Activated CD4-positive, CD25-positive, alpha-beta regulatory T cell treated with anti-CD3 and anti-CD28 coated beads, Interleukin-2, amount 50 U/mL, for 16 hours (primary cell): ENCODE data around the gene MYO18A.

Source experiments
- DNase-seq: peaks from one replicate; pipeline ENCODE4 v3.0.0-alpha.2; 2020; ENCODE audit warnings: low read depth, low spot score

The MYO18A gene

DNA sequence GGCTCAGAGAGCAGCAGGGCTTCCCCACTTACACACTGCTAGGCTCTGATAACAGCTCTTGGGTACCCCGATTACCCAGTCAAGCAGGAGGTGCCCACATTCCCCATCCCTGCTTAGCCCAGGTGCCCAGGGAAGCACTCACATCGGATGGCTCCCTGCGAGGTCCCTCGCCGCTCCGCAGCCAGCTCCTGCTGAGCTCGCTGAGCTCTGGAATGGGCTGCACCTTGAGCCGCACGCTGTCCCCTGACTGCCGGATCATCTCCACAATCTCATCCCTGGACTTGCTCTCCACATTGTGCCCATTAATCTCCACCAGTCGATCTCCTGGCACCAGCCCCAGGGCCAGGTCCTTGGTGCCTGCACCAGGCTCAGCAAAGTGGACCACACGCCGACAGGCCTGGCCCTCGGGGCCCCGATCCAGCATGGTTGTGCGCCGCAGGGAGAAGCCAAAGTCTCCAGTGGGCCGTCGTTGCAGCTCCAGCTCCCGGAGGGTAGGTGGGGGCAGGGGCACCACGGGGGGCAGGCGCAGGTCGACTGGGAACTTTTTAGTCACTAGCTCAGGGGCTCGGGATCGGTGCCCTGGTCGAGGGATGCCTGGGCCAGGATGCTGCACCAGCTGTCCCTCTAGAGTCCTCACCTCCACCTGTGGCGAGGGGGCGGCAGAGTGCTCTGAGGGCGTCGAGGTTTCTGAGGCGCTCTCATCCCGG, 14.2 kb downstream of the MYO18A start:
- no peak for DNase-seq

DNA sequence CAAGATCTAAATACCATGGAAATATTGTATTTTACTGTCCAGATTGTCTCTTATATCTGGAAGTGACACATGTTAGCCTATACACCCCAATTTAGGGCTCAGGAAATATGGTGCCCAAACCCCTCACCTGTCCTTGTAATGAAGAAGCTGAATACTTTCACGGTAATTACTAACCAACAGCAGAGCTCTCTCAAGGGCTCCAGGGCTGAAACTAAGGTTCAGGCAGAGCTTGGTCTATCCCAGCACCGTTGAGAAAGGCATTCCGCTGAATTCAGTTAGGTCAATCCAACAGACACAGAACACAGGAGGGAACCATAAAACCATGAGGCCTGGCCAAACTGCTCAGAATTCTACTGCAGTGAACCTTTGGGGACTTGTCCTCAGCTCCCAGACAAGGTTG, 14.9 kb downstream of the MYO18A start:
- no peak for DNase-seq

DNA sequence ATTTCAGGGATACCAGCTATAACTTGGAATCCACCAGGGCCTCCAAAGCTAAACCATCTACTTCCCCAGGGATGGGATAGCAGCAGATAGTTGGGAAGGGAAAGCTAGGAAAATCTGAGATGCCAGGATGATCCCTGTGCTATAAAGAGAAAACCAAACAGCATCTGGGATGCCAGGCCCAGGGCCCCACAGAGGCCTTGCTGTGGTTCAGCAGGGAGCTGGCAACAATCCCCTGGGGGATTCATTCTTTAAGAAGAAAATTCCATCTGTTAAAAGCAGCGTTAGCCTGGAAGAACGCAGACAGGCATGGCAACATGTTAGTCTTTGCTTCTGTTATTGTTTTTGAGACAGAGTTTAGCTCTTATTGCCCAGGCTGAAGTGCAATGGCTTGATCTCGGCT, 16.6 kb downstream of the MYO18A start:
- DNase-seq: no peak

DNA sequence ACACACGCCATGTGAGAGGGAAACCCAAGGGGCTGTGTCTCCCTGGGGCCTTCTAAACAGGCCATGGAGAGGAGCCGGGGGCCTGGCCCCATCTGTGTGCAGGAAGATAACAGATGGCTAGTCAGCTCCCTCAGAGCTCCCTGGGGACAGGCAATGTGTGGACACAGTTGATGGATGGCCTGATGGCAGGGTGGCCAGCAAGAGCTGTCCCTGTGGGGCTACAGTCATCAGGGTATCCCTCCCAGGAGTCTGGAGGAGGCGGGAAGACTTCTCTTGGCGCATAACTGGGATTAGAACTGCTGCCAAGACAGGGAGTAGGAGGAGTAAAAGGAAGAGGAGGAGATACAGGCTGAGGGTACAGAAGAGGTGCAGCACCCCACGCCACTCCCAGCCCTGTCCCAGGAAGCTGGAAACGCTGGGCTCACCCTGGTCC, 17.3 kb downstream of the MYO18A start:
- no peak for DNase-seq

DNA sequence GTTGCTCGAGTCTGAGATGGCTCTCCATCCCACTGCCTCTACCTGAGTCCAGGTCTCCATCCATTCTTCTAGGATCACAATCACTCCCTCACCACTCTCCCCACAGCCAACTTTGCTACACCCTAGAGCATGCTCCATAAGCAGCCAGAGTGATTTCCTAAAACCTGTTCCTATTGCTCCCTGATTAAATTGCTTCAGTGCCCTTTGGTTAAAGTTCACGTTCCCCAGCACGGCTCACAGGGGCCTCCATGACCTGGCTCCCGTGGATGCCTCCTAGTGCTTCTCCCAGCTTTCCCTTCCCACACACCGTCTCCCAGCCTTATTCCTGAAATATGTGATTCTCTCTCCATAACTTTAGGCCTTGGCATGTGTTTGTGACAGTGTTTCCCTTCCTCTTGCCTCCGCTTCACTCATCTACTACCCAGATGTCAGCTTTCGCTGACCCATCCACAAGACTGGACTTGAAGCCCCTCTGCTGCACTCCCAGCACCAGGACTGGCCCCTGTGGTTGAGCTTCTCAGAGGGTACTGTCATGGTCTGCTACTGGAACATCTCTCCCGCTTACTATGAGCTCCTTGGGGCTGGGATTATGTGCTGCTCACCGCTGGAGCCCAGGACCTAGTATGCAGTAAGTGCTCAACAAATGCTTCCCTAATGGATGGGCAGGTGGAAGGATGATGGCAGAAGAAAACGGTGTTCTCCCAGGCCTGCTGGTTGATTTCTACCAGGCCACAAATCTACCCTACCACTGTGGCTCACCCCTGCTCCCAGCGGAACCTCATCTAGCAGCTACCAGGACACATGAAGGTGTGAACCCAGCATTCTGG, 17.9 kb downstream of the MYO18A start:
- no peak for DNase-seq

DNA sequence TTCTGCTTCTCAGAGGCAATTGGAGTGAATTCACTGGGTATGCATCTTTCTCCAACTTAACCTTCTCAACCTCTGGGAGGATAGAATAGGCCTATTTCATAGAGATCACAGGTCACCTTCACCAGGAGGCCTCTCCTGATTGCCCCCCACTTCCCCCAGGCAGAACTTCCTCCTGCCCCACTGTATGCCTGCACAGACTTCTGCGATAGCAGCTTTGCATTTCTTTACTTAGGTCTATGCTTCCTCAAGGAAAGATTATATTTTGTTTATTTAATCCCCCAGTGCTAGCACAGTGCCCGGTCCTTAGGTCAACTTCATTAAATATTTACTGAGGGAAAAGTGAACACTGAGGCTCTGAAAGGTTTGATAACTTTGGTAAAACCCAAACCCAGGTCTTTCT, 19.9 kb downstream of the MYO18A start:
- no peak for DNase-seq

DNA sequence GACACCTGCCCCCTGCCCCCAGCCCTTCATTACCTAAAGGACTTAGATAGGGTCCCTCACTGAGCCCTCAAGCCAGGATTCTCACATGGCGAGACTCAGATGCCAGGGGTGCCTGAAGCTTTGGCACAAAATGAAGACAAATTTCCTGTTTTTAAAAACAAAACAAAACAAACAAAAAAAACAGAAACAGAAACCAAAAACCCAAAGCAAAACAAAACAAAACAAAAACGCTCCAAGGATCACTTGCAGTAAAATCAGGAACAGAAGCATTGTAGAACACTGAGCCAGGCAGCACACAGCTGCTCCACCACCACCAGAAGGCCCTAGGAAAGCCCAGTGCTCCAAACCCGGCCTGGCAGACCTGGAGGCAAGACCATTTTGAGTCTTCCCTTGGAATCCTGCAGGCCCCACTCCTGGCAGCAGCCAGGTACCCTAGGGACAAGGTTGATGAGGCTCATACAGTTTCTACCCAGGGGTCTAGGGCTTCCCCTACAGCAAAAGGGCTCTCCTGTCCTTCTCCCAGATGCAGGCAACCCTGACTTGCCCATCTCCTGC, 20.8 kb downstream of the MYO18A start:
- DNase-seq: no peak

DNA sequence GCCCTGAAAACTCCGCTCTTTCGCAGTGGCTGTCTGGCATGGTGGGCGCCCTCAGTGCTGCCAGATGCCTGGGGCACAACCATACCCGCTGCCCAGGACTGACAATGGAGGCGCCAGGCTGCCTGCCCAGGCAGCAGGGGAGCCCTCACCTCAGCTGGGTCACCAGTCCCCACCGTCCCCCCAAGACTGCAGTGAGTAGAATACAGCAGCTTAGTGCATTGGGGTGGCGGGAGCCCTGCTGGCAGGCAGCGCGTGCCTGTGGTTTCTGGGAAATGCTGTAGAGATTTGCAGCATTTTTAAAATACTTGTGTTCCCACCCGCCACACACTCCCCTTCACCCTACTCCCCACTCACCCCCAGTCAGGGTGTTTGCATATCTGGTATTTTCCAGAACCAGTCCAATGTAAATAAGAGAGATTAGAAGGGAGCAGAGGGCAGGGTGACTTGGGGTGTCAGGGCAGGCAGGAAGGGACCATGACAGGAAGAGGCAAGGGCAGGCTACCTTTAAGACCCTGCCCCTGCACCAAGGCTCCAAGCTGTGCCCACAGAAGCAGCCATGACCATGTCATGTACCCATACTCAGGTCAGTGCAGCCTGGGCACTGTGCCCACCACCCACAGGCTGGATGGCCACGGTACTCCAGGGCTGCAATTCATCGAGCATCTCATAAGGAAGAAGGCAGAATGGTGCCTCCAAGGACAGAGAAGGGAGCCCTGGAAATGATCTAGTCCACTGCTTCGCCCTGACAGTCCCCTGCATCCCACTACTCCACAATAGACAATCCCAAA, 21.5 kb downstream of the MYO18A start:
- no peak for DNase-seq

DNA sequence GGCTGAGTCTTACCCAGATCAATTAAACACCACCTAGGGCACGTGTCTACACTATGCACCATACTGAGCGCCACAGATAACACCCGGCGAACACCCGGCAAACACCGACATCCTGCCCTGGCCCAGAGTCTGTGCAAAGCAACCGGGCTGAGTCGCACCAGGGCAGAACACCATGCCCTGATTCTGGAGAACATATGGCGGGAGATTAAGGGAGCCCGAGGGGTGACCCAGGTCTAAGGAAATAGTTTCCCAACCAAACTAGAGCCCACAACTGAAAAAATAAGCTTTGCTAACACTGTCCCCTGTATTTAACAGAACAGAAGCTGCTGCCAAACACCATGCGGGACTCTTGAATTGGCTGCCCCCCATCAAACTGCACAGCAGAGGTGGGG, 22.1 kb downstream of the MYO18A start:
- DNase-seq: no peak

DNA sequence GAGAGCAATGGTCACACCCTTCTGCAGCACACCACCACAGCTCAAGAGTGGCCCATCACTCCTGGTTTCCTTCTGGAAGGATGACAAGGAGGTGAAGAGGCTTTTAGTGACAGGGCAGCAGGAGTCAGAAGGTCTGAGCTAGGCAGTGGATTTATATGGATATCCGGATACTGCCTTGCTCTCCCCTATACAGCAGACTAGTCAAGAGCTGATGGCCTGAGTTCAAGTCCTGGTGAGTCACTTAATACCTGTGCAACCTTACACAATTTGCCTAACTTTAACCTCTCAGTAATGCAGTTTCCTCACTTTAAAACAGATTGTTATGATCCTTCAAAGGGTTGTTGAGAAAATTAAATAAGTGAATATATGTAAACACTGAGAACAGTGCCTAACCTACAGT, 22.9 kb downstream of the MYO18A start:
- no peak for DNase-seq

DNA sequence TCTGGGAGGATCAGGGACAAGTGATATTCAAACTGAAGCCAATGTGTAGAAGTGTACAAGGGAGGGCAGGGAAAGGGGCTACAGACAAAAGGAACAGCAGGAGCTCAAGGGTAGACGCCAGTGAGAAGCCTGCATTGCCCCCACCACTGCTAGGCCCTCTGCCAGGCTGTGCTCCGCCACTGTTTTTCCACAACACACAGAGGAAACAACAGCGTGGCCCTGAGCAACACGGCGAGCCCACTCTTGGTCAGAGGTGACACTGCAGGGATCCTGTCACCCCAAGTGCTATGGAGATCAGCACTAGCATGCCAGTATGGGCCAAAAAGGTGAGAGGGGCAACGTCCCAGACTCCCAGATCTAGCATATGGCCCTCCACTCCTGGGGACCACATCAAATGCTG, 23.4 kb downstream of the MYO18A start:
- no peak for DNase-seq

DNA sequence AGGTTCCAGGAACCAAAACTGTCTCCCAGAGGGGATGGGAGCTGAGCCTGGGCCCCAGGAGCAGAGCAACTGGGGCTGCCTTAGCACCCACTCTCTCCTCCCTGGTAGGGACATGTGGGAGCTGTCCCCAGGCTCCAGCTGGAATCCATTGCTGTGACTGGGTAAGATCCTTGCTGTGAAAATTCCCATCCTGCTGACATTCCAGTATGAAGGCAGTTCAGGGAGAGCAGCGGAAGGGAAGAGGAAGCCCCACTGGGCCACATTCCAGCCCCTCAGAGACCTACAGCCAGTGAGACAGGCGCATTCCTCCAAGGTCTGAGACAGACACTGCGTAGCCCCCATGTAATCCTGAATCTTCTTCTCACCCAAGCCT, 24.2 kb downstream of the MYO18A start:
- no peak for DNase-seq

DNA sequence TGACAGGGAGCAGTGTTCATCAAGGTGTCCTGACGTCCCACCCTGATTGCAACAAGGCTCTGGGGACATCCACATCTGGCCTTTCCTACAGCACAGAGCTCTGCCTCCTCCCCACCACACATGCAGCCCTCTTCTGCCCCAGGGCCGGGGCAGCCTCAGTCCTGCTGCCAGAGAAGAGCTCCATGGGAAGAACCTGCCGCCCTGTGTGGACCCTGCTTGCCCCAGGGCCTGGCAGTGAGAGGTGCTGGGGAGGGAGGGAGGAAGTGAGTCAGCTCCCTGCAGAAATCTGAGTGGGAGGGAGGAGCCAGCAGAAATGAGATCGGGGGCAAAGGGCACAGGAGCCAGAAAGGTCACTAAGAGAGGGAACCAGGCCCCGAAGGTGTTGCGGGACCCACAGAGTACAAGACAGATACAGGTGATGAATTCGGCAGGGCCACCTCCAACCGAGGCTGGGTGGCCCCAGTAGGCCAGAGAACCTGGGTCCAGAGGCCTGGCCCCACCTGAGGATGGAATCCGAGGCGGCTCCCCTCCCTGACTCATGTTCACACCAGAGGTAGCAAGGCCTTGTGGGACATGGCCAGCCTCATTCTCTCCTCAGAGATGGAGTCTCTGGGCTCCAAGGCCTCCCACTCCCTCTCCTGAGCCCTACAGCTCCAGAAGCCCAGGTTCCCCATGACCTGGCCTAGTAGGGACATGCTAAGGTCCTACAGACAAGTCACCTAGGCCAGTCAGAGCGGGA, 24.8 kb downstream of the MYO18A start:
- DNase-seq: no peak

DNA sequence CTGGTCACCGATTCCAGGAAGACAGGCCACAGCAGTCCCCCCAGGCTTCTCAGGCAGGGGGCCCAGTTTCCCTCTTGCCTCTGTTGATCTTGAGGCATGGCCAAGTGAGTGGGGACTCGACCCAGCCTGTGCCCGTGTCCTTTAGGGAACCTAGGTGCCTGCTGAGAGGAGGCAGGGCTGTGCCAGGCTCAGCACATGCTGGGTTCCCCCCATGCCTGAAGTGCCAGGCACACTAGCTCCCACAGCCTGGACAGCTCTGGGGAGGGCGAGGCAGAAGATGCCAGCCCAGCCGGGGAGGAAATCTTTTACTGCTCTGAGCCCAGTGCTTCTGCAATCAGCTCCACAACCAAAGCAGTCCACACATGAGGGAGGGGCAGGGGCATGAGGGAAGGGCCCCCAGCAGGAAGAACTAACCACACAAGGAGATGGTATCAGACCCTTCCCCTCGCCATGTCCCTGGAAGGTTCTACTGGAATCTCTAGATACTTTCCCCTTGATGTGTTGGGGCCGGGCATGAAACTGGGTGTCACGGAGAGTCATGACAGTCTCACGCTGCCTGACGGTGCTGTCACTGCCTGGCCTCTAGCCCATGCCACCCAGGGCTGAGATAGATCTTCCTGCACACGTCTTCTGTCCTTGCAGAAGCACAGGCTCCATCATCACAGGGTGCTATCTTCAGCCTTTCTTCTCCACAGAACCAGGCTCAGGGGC, 25.5 kb downstream of the MYO18A start:
- DNase-seq: no peak

DNA sequence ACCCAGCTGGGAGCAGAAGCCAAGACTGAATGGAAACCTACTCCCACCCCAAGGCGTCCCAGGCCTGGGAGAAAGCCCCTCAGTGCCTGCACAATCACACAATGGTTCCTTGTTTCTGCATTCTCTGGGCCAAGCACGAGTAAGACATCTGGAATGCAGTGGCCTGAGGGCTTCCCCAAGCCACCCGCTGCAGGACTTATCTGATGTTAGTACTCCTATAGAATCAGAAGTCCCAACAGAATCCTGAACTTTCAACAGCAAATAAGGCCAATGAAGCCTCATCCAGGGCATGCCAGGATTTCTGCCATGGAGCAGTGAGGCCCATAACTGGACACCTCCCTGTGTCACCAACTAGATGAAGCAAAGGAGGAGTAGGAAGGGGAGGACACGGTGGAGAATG, 28.6 kb downstream of the MYO18A start:
- DNase-seq: no peak

DNA sequence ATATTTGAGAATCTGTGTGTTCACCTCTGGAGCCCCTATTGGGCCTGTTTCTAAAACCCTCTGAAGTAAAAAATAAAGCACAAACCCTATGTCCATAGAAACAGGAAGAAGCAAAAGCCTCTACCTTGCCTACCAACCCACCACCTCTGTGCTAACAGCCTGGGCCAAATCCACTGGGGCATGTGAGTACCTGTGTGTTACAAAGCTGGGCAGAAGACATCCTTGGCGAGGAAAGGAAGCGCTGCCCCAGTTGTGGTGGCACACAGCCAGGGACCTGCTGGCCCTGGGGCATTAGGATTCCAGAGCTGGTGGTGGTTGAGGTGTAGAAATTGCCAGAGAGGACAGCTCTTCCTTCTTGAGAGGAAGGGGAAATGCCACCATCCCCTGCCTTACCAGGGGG, 30.0 kb downstream of the MYO18A start:
- no peak for DNase-seq

DNA sequence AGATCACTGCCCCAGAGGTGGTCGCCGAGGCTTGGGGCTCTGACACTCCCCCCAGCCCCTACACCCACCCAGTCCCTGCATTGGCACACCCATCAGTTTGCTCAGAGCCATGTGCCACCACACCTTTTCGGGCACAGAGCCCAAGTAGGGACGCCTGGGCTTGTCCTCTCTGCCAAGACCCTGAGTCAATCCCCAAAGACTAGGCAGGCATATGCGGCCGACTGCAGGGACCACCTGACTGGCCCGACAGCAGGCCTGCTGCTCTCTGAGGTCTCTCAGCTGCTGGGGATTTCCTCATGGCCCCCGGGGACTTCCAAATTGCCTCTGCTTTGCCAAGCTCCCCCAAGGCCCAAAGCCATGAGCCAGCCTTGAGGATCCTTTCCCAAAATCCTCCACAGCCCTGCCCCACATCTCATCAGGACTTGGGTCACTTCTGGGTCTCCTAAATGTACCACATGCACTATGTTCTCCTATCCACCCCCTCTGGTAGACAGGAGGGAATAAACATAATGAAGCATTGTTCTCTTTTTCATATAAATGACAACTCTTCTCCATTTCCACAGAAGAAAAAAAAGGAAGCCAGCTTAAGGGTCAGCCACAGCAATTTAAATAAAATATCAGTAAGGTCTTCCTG, 30.6 kb downstream of the MYO18A start:
- DNase-seq: no peak

DNA sequence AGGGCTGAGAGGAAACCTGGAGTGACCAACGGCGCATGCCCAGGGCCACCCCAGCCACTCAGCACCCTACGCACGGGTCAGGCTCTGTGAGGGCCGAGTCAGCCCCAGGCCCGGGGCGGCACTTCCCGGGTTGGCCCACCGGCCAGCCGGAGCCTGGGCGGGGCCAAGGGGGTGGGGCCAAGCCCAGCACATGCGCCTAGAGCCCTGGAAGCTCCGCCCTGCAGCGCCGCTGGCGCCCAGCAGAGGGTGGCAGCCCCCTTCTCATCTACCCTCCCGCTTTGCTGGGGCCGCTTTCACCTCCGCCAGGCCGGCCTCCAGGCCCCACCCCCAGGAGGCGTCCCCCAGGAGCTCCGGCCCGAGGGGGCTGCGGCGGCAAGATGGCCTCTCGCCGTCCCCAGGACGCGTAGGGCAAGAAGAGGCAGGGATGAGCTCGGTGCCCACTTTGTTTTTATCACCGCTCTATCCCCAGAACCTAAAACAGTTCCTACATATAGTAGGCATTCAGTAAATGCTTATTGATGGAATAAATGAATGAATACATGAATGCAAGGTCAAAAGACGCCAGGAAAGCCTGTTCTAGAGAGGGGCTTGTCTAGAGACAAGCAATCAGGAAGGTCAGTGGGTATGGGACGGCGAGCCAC, 31.3 kb downstream of the MYO18A start:
- peak; percentile 80 for DNase-seq

DNA sequence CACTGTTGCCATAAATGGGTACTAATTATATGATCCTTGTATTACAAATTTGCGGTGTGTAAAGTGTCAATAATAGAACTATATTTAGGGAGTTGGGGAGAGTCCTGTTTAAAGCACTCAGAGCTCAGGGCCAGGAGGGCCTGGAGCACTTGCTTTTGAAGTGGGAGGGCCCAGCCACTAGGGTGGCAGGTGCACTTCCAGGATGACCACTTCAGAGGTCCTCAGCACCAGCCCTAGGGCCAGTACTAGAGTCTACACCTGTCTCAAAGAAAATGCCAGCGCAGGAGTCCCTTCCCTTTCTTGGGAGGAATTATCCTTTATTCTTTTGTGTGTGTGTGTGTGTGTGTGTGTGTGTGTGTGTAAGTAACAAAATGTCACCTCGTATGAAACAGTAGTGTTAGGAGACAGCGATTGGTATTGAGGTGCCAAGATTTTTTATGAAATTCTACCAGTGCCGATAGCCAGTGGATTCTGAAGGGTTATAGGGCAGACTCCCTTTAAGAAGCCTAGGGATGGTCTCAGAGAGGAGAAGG, 31.9 kb downstream of the MYO18A start:
- DNase-seq: no peak

DNA sequence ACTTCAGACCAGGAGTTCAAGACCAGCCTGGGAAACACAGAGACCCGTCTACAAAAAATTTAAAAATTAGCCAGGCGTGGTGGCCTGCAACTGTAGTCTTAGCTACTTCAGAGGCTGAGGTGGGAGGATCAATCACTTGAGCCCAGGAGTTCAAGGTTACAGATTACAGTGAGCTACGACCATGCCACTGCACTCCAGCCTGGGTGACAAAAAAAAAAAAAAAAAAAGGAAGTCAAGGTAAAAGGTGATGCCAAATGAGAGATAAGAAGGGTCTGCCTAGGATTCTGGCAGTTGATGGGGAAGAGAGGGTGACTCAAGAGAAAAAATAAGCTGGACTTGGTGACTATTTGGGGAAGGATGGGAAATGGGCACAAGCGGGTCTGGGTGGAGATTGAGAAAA, 32.5 kb downstream of the MYO18A start:
- DNase-seq: no peak
